MCF 10A (cell line): Measurements from ENCODE around the gene DBX1. TPM values are rescaled to one million over a fixed set of nuclear protein-coding genes. Genes with fewer than 3 reads are reported as not detected.
A peak's percentile ranks its signal among the peaks of the same experiment; 100 is the strongest.

Experiments
- BruUV-seq: library from RNA; stranded (reverse); fragments of 400-500 nt; replicated peaks from 2 replicates; lab custom pipeline; 2021; lab: Mats Ljungman, UMichigan
- CTCF ChIA-PET: fragments of 300-600 bp; sonication (Branson Sonifier 250); formaldehyde crosslinking; extraction: SDS; loops from one replicate; lab custom pipeline; 2021; ENCODE audit warnings: antibody characterized with exemption, inconsistent platforms; lab: Yijun Ruan, JAX
- POLR2A ChIA-PET: fragments of 300-600, 350-650 bp; sonication (Branson Sonifier 250); formaldehyde crosslinking; extraction: SDS; loops from one replicate; lab custom pipeline; 2020; ENCODE audit warnings: antibody characterized with exemption, inconsistent platforms; lab: Yijun Ruan, JAX
- DNase-seq: peaks from one replicate; pipeline ENCODE4 v3.0.0-alpha.2; 2018; ENCODE audit not compliant: unreplicated experiment
- H3K27ac Mint-ChIP-seq: one replicate; pipeline ENCODE4 v1.8.0; 2022; ENCODE audit warnings: mild to moderate bottlenecking, low read depth, mixed read lengths; ENCODE audit not compliant: unreplicated experiment
- H3K27me3 Mint-ChIP-seq: one replicate; pipeline ENCODE4 v1.8.0; 2022; ENCODE audit warnings: mixed read lengths; ENCODE audit not compliant: insufficient read depth, unreplicated experiment
- H3K36me3 Mint-ChIP-seq: one replicate; pipeline ENCODE4 v1.8.0; 2022; ENCODE audit warnings: mild to moderate bottlenecking, moderate library complexity, mixed read lengths; ENCODE audit not compliant: insufficient read depth, unreplicated experiment
- H3K4me1 Mint-ChIP-seq: one replicate; pipeline ENCODE4 v1.8.0; 2022; ENCODE audit warnings: mixed read lengths; ENCODE audit not compliant: insufficient read depth, unreplicated experiment
- H3K4me3 Mint-ChIP-seq: one replicate; pipeline ENCODE4 v1.8.0; 2022; ENCODE audit warnings: mild to moderate bottlenecking, moderate library complexity, mixed read lengths; ENCODE audit not compliant: unreplicated experiment
- H3K9me3 Mint-ChIP-seq: one replicate; pipeline ENCODE4 v1.8.0; 2022; ENCODE audit warnings: mixed read lengths; ENCODE audit not compliant: unreplicated experiment
- CTCF ChIP-seq: fragments of 200-600 bp; IDR thresholded peaks from one replicate; pipeline ENCODE4 v1.8.0; 2022; ENCODE audit warnings: antibody characterized with exemption, mild to moderate bottlenecking; ENCODE audit not compliant: unreplicated experiment
- intact Hi-C: fragments of 100-400 bp; cut with micrococcal nuclease; formaldehyde crosslinking; loops from 2 replicates; pipeline ENCODE4 v1.14.1; 2022
- total RNA-seq: library from RNA; stranded (reverse); gene quantifications from 2 replicates; pipeline ENCODE4 v1.2.3, GENCODE V29; 2022

Gene DBX1
- total RNA-seq, 1 experiment from 2014 or later: not detected

DNA sequence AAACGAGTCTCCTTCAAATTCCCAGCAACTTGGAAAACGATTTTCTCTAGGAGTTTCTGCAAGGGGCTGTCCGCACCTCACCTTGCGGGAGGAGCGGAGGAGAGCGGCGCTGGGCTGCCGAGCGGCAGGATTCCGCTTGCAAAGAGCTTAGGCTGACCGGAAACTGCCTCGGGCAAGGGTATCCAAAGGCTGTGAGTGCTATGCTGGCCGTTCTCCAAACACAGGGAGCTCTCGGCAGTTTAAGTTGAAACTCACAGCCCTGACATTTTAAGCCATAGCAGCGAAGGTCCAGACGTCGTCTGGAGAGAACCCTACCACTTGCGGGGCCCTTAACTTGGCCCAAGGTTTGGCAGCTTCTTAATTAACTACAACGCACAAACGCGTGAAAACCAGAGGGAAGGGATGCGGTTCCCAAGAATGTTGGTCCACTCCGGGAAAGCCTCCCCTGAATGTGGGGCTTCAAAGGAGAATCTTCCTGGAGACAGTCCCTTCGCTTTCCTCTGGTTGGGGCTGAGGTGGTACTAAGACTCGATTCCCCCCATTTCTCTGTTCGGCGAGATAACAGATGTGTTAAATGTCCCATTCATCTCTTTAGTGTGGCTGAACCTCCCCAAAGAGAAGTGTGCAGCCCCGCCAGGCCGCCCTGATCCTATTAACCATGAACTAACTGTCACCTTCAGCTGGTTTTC lies 1.1 kb upstream of the DBX1 start:
- no peak for TF ChIP-seq CTCF
- no peak for DNase-seq
- POLR2A ChIA-PET: no interaction called here
- CTCF ChIA-PET: interaction anchor here (0.7 kb wide), 1 partner anchor 129 kb away, joined by 3 read pairs; no protein-coding TSS in a partner anchor
- Mint-ChIP-seq H3K9me3 (no peaks in the 10 kb centered on the region), H3K4me3 (no peak overlapping the region), H3K27me3 (peaks cover 97% of the 10 kb centered on the region), H3K27ac (no peak overlapping the region), H3K4me1 (peaks cover 4% of the 10 kb centered on the region), H3K36me3 (peaks cover 7% of the 10 kb centered on the region)
- no TSS peak for BruUV-seq
- intact Hi-C loops: no loop called here

- TF ChIP-seq CTCF: no peak
- H3K36me3 Mint-ChIP-seq: peaks cover 7% of the 10 kb centered on the region
- H3K4me3 Mint-ChIP-seq: no peak overlapping the region
- DNase-seq: no peak
- H3K4me1 Mint-ChIP-seq: peaks cover 4% of the 10 kb centered on the region
- intact Hi-C loops: no loop called here
- no TSS peak for BruUV-seq
- H3K27ac Mint-ChIP-seq: no peak overlapping the region
- H3K27me3 Mint-ChIP-seq: peaks cover 97% of the 10 kb centered on the region
- ChIA-PET POLR2A (interaction anchor here (0.6 to 0.8 kb wide), 2 partner anchors 13 to 32 kb away, joined by 3 read pairs; no protein-coding TSS in a partner anchor), CTCF (interaction anchor here (0.6 to 1.0 kb wide), 2 partner anchors 199 to 999 kb away, joined by 3 to 4 read pairs; no protein-coding TSS in a partner anchor)
- no peaks in the 10 kb centered on the region for H3K9me3 Mint-ChIP-seq
These were observed 551 bp downstream of the DBX1 start for GRCh38 chr11:20159466-20160381.

GRCh38 chr11:20158597-20159257 lies 1.5 kb downstream of the DBX1 start:
- DNase-seq: peak; percentile 54
- TF ChIP-seq CTCF: no peak
- intact Hi-C loops: no loop called here
- Mint-ChIP-seq H3K27me3 (peaks cover 92% of the 10 kb centered on the region), H3K9me3 (no peaks in the 10 kb centered on the region), H3K27ac (no peak overlapping the region), H3K4me1 (peaks cover 4% of the 10 kb centered on the region), H3K36me3 (peaks cover 7% of the 10 kb centered on the region), H3K4me3 (no peak overlapping the region)
- no TSS peak for BruUV-seq
- POLR2A ChIA-PET: interaction anchor here (1.0 kb wide), 1 partner anchor 9 kb away, joined by 3 read pairs; no protein-coding TSS in a partner anchor
- CTCF ChIA-PET: interaction anchor here (0.6 kb wide), 1 partner anchor 19 kb away, joined by 5 read pairs; no protein-coding TSS in a partner anchor
